OCI-LY7 (cell line): ENCODE measurements around the gene PLS3. TPM values are rescaled to one million over a fixed set of nuclear protein-coding genes. Genes with fewer than 3 reads are reported as not detected.

Experiments used
- BruUV-seq: library from RNA; stranded (reverse); fragments of 400-500 nt; replicated peaks from 2 replicates; lab custom pipeline; 2021; lab: Mats Ljungman, UMichigan
- CTCF ChIA-PET: fragments of 300-600 bp; sonication (Branson Sonifier 250); formaldehyde crosslinking; loops from one replicate; lab custom pipeline; 2022; ENCODE audit warnings: antibody characterized with exemption; ENCODE audit not compliant: unreplicated experiment; lab: Charles Lee
- POLR2A ChIA-PET: fragments of 300-600 bp; sonication (Branson Sonifier 250); formaldehyde crosslinking; loops from one replicate; lab custom pipeline; 2022; ENCODE audit warnings: antibody characterized with exemption; lab: Charles Lee
- DNase-seq: peaks from one replicate; pipeline ENCODE4 v3.0.0-alpha.2; 2015; ENCODE audit warnings: low spot score
- H2AFZ ChIP-seq: fragments of 200-600 bp; sonication (generic), shearing (Covaris generic); 2 replicates; pipeline ENCODE4 v1.6.1; 2014; ENCODE audit warnings: mild to moderate bottlenecking, antibody characterized with exemption, low read length, moderate library complexity
- H3K27ac ChIP-seq: fragments of 200-600 bp; sonication (generic); 2 replicates; pipeline ENCODE4 v1.5.1; 2014; ENCODE audit warnings: mixed run types, low read depth, mild to moderate bottlenecking, moderate library complexity, low read length, inconsistent platforms; ENCODE audit not compliant: poor library complexity, severe bottlenecking
- H3K36me3 ChIP-seq: fragments of 200-600 bp; sonication (generic); 2 replicates; pipeline ENCODE4 v1.6.1; 2014; ENCODE audit warnings: mild to moderate bottlenecking, antibody characterized with exemption, low read length, moderate library complexity, mixed read lengths; ENCODE audit not compliant: insufficient read depth
- H3K4me1 ChIP-seq: fragments of 200-600 bp; sonication (generic); 2 replicates; pipeline ENCODE4 v1.5.1; 2014; ENCODE audit warnings: mild to moderate bottlenecking, low read length; ENCODE audit not compliant: insufficient read depth, poor library complexity, severe bottlenecking
- H3K4me2 ChIP-seq: fragments of 200-600 bp; sonication (generic); 2 replicates; pipeline ENCODE4 v1.6.1; 2014; ENCODE audit warnings: mild to moderate bottlenecking, low read length
- H3K4me3 ChIP-seq: fragments of 200-600 bp; sonication (generic); 2 replicates; pipeline ENCODE4 v1.5.1; 2014; ENCODE audit warnings: mild to moderate bottlenecking, low read depth, low read length; ENCODE audit not compliant: poor library complexity, severe bottlenecking
- H3K79me2 ChIP-seq: fragments of 200-600 bp; sonication (generic); 2 replicates; pipeline ENCODE4 v1.6.1; 2016; ENCODE audit warnings: low read depth, mild to moderate bottlenecking, low read length, moderate library complexity, mixed read lengths; ENCODE audit not compliant: insufficient read depth
- H3K9me2 ChIP-seq: fragments of 200-600 bp; sonication (generic); 2 replicates; pipeline ENCODE4 v1.6.1; 2016; ENCODE audit warnings: mild to moderate bottlenecking, low read length, mixed read lengths; ENCODE audit not compliant: insufficient read depth
- H3K9me3 ChIP-seq: fragments of 200-600 bp; sonication (generic); 2 replicates; pipeline ENCODE4 v1.6.1; 2014; ENCODE audit warnings: mild to moderate bottlenecking, mixed run types, low read length, mixed read lengths
- H4K20me1 ChIP-seq: fragments of 200-600 bp; sonication (generic); 2 replicates; pipeline ENCODE4 v1.6.1; 2014; ENCODE audit warnings: mild to moderate bottlenecking, antibody characterized with exemption, low read length, moderate library complexity, mixed read lengths; ENCODE audit not compliant: insufficient read depth
- EZH2phosphoT487 ChIP-seq: fragments of 200-600 bp; sonication (generic); IDR thresholded peaks from 2 replicates; pipeline ENCODE4 v1.6.1; 2018; ENCODE audit warnings: low read depth, borderline replicate concordance, mild to moderate bottlenecking, mixed run types, antibody characterized with exemption, low read length, moderate library complexity, mixed read lengths
- intact Hi-C: fragments of 100-400 bp; cut with micrococcal nuclease; formaldehyde crosslinking; loops from one replicate; pipeline ENCODE4 v1.10.0; 2022; ENCODE audit not compliant: unreplicated experiment
- total RNA-seq, 2 experiments: library from RNA; depleted of rRNA in 1 of 2; stranded (reverse); fragments of >200 nt in 1 of 2; shearing (Covaris generic) in 1 of 2; gene quantifications; 2 replicates each; pipeline ENCODE4 v1.2.3, GENCODE V29; 2014 to 2022
- TF ChIP-seq, protein P1 (sequence below): fragments of 200-600 bp; sonication (generic); conservative IDR thresholded peaks from 2 replicates; pipeline ENCODE4 v1.5.1; 2014; ENCODE audit warnings: mild to moderate bottlenecking, antibody characterized with exemption, low read length, moderate library complexity, mixed read lengths

The PLS3 gene
- total RNA-seq, 2 experiments from 2014 or later: not detected

- no peak overlapping the region for H3K4me2 ChIP-seq
- no peaks in the 10 kb centered on the region for H3K79me2 ChIP-seq
- H3K9me3 ChIP-seq: no peaks in the 10 kb centered on the region
- no peak overlapping the region for H3K27ac ChIP-seq
- no peak overlapping the region for H3K4me3 ChIP-seq
- no peaks in the 10 kb centered on the region for H3K36me3 ChIP-seq
- BruUV-seq: no TSS peak
- intact Hi-C loops: no loop called here
- no peaks in the 10 kb centered on the region for H4K20me1 ChIP-seq
- no peak for DNase-seq
- ChIA-PET POLR2A (no interaction called here), CTCF (no interaction called here)
- no peaks in the 10 kb centered on the region for H3K4me1 ChIP-seq
- TF ChIP-seq, protein P1, sequence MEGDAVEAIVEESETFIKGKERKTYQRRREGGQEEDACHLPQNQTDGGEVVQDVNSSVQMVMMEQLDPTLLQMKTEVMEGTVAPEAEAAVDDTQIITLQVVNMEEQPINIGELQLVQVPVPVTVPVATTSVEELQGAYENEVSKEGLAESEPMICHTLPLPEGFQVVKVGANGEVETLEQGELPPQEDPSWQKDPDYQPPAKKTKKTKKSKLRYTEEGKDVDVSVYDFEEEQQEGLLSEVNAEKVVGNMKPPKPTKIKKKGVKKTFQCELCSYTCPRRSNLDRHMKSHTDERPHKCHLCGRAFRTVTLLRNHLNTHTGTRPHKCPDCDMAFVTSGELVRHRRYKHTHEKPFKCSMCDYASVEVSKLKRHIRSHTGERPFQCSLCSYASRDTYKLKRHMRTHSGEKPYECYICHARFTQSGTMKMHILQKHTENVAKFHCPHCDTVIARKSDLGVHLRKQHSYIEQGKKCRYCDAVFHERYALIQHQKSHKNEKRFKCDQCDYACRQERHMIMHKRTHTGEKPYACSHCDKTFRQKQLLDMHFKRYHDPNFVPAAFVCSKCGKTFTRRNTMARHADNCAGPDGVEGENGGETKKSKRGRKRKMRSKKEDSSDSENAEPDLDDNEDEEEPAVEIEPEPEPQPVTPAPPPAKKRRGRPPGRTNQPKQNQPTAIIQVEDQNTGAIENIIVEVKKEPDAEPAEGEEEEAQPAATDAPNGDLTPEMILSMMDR: no peak
- no peak for TF ChIP-seq EZH2phosphoT487
- no peak overlapping the region for H2AFZ ChIP-seq
- no peaks in the 10 kb centered on the region for H3K9me2 ChIP-seq
These were observed 34.1 kb downstream of the PLS3 start for GRCh38 chrX:115595049-115595448.

DNA sequence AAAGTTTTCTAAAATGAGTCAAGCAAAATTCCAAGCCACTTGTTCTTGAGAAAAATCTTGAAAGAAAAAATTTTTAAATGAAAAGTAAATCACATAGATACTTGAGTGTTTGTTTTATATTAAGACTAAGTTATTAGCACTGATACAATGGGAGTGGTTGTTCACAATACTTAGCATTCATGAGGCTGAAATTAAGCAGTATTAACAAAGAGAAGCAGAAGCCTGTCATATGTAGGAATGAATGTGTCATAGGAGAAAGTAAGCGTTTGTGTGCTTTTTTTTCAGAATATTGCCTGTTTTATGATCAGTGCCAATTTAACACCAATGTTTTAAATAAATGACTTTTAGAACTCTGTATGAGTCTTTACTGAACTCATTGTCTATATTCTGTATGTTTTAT lies 37.6 kb downstream of the PLS3 start:
- no peak overlapping the region for H3K4me3 ChIP-seq
- H3K27ac ChIP-seq: no peak overlapping the region
- H4K20me1 ChIP-seq: no peaks in the 10 kb centered on the region
- H3K4me1 ChIP-seq: no peaks in the 10 kb centered on the region
- BruUV-seq: no TSS peak
- H3K36me3 ChIP-seq: no peaks in the 10 kb centered on the region
- no peak overlapping the region for H3K4me2 ChIP-seq
- H2AFZ ChIP-seq: no peak overlapping the region
- TF ChIP-seq, protein P1: no peak
- TF ChIP-seq EZH2phosphoT487: no peak
- H3K79me2 ChIP-seq: no peaks in the 10 kb centered on the region
- no peaks in the 10 kb centered on the region for H3K9me2 ChIP-seq
- no peaks in the 10 kb centered on the region for H3K9me3 ChIP-seq
- ChIA-PET CTCF (no interaction called here), POLR2A (no interaction called here)
- intact Hi-C loops: no loop called here
- no peak for DNase-seq

GRCh38 chrX:115602308-115602707 lies 41.3 kb downstream of the PLS3 start:
- no TSS peak for BruUV-seq
- ChIA-PET POLR2A (interaction anchor here (0.6 kb wide), 1 partner anchor 32 kb away, joined by 3 read pairs; no protein-coding TSS in a partner anchor), CTCF (no interaction called here)
- no peaks in the 10 kb centered on the region for H3K4me1 ChIP-seq
- H3K36me3 ChIP-seq: no peaks in the 10 kb centered on the region
- no peaks in the 10 kb centered on the region for H3K9me3 ChIP-seq
- H4K20me1 ChIP-seq: no peaks in the 10 kb centered on the region
- no peaks in the 10 kb centered on the region for H3K9me2 ChIP-seq
- H2AFZ ChIP-seq: no peak overlapping the region
- TF ChIP-seq, protein P1: no peak
- no peak for TF ChIP-seq EZH2phosphoT487
- DNase-seq: no peak
- no peak overlapping the region for H3K4me3 ChIP-seq
- no peak overlapping the region for H3K27ac ChIP-seq
- intact Hi-C loops: no loop called here
- H3K4me2 ChIP-seq: no peak overlapping the region
- no peaks in the 10 kb centered on the region for H3K79me2 ChIP-seq
